ENCODE measurements around the gene SLC7A14.

The SLC7A14 gene

GRCh38 chr3:170482199-170482598 lies 103.7 kb downstream of the SLC7A14 start:
- H3K36me3 ChIP-seq (ENCODE audit: insufficient read depth, low read length): no peaks in the 10 kb centered on the region
- TF ChIP-seq CTCF (IDR thresholded peaks at IDR 0.05; ENCODE audit: borderline replicate concordance, extremely low read depth, low read length, poor library complexity, severe bottlenecking) (no peak), EZH2 (IDR thresholded peaks at IDR 0.05; ENCODE audit: borderline replicate concordance, low read depth, low read length, severe bottlenecking) (no peak)
- ATAC-seq (ENCODE audit: insufficient read depth, low read depth) (no peak), DNase-seq (no peak)
- H3K4me3 ChIP-seq (ENCODE audit: low read depth in 1 of 2, low read length in 2 of 2): no peak overlapping the region
- no peaks in the 10 kb centered on the region for H3K9me3 ChIP-seq (ENCODE audit: insufficient read depth, low read length, severe bottlenecking)
- H3K4me2 ChIP-seq (ENCODE audit: insufficient read depth, low read length): no peak overlapping the region
- no peaks in the 10 kb centered on the region for H3K4me1 ChIP-seq (ENCODE audit: insufficient read depth, low read length)
- H3K9ac ChIP-seq (ENCODE audit: low read depth, low read length): no peak overlapping the region
- H2AFZ ChIP-seq (ENCODE audit: low read depth, low read length): no peak overlapping the region
- H3K27me3 ChIP-seq (ENCODE audit: insufficient read depth, low read length, poor library complexity): no peaks in the 10 kb centered on the region
- no peak overlapping the region for H3K27ac ChIP-seq (ENCODE audit: low read length)
- H3K79me2 ChIP-seq (ENCODE audit: insufficient read depth, low read length): no peaks in the 10 kb centered on the region
- no peaks in the 10 kb centered on the region; the same call in 1 of the 2 replicates for H4K20me1 ChIP-seq (ENCODE audit: insufficient read depth, low read length)

GRCh38 chr3:170480111-170480510 lies 105.8 kb downstream of the SLC7A14 start:
- Histone ChIP-seq H4K20me1 (ENCODE audit: insufficient read depth, low read length) (no peaks in the 10 kb centered on the region; the same call in 1 of the 2 replicates), H3K4me3 (ENCODE audit: low read depth in 1 of 2, low read length in 2 of 2) (no peak overlapping the region), H3K36me3 (ENCODE audit: insufficient read depth, low read length) (no peaks in the 10 kb centered on the region), H3K9ac (ENCODE audit: low read depth, low read length) (no peak overlapping the region), H3K9me3 (ENCODE audit: insufficient read depth, low read length, severe bottlenecking) (no peaks in the 10 kb centered on the region), H3K27me3 (ENCODE audit: insufficient read depth, low read length, poor library complexity) (no peaks in the 10 kb centered on the region), H2AFZ (ENCODE audit: low read depth, low read length) (no peak overlapping the region), H3K4me2 (ENCODE audit: insufficient read depth, low read length) (no peak overlapping the region), H3K4me1 (ENCODE audit: insufficient read depth, low read length) (no peaks in the 10 kb centered on the region), H3K27ac (ENCODE audit: low read length) (no peak overlapping the region), H3K79me2 (ENCODE audit: insufficient read depth, low read length) (no peaks in the 10 kb centered on the region)
- DNase-seq (no peak), ATAC-seq (ENCODE audit: insufficient read depth, low read depth) (no peak)
- TF ChIP-seq CTCF (IDR thresholded peaks at IDR 0.05; ENCODE audit: borderline replicate concordance, extremely low read depth, low read length, poor library complexity, severe bottlenecking) (no peak), EZH2 (IDR thresholded peaks at IDR 0.05; ENCODE audit: borderline replicate concordance, low read depth, low read length, severe bottlenecking) (no peak)

GRCh38 chr3:170477395-170477794 lies 108.5 kb downstream of the SLC7A14 start:
- no peaks in the 10 kb centered on the region for H4K20me1 ChIP-seq (ENCODE audit: insufficient read depth, low read length)
- H3K36me3 ChIP-seq (ENCODE audit: insufficient read depth, low read length): no peaks in the 10 kb centered on the region
- H3K9ac ChIP-seq (ENCODE audit: low read depth, low read length): no peak overlapping the region
- H2AFZ ChIP-seq (ENCODE audit: low read depth, low read length): no peak overlapping the region
- TF ChIP-seq CTCF (IDR thresholded peaks at IDR 0.05; ENCODE audit: borderline replicate concordance, extremely low read depth, low read length, poor library complexity, severe bottlenecking): no peak
- TF ChIP-seq EZH2 (IDR thresholded peaks at IDR 0.05; ENCODE audit: borderline replicate concordance, low read depth, low read length, severe bottlenecking): no peak
- no peak overlapping the region for H3K4me3 ChIP-seq (ENCODE audit: low read depth in 1 of 2, low read length in 2 of 2)
- H3K27me3 ChIP-seq (ENCODE audit: insufficient read depth, low read length, poor library complexity): peaks cover 5% of the 10 kb centered on the region
- H3K4me1 ChIP-seq (ENCODE audit: insufficient read depth, low read length): no peaks in the 10 kb centered on the region
- ATAC-seq (ENCODE audit: insufficient read depth, low read depth) (no peak), DNase-seq (no peak)
- H3K4me2 ChIP-seq (ENCODE audit: insufficient read depth, low read length): no peak overlapping the region
- H3K79me2 ChIP-seq (ENCODE audit: insufficient read depth, low read length): no peaks in the 10 kb centered on the region
- no peak overlapping the region for H3K27ac ChIP-seq (ENCODE audit: low read length)
- H3K9me3 ChIP-seq (ENCODE audit: insufficient read depth, low read length, severe bottlenecking): no peaks in the 10 kb centered on the region

GRCh38 chr3:170476291-170476690 lies 109.6 kb downstream of the SLC7A14 start:
- Histone ChIP-seq H3K27ac (ENCODE audit: low read length) (no peak overlapping the region), H2AFZ (ENCODE audit: low read depth, low read length) (no peak overlapping the region), H3K4me3 (ENCODE audit: low read depth in 1 of 2, low read length in 2 of 2) (no peak overlapping the region), H3K79me2 (ENCODE audit: insufficient read depth, low read length) (no peaks in the 10 kb centered on the region), H3K27me3 (ENCODE audit: insufficient read depth, low read length, poor library complexity) (peaks cover 5% of the 10 kb centered on the region), H4K20me1 (ENCODE audit: insufficient read depth, low read length) (no peaks in the 10 kb centered on the region), H3K4me2 (ENCODE audit: insufficient read depth, low read length) (no peak overlapping the region), H3K9ac (ENCODE audit: low read depth, low read length) (no peak overlapping the region), H3K36me3 (ENCODE audit: insufficient read depth, low read length) (no peaks in the 10 kb centered on the region), H3K9me3 (ENCODE audit: insufficient read depth, low read length, severe bottlenecking) (no peaks in the 10 kb centered on the region), H3K4me1 (ENCODE audit: insufficient read depth, low read length) (no peaks in the 10 kb centered on the region)
- DNase-seq (no peak), ATAC-seq (ENCODE audit: insufficient read depth, low read depth) (no peak)
- no peak for TF ChIP-seq CTCF (IDR thresholded peaks at IDR 0.05; ENCODE audit: borderline replicate concordance, extremely low read depth, low read length, poor library complexity, severe bottlenecking)
- TF ChIP-seq EZH2 (IDR thresholded peaks at IDR 0.05; ENCODE audit: borderline replicate concordance, low read depth, low read length, severe bottlenecking): no peak
